Caco-2 (cell line): ENCODE measurements around the gene GMNN. TPM values are rescaled to one million over a fixed set of nuclear protein-coding genes. Genes with fewer than 3 reads are reported as not detected.

ENCODE experiments used
- BruUV-seq: library from RNA; stranded (reverse); fragments of 400-500 nt; replicated peaks from 2 replicates; lab custom pipeline; 2021; lab: Mats Ljungman, UMichigan
- CTCF ChIA-PET: fragments of 300-600 bp; sonication (Branson Sonifier 250); formaldehyde crosslinking; loops from one replicate; lab custom pipeline; 2022; ENCODE audit warnings: antibody characterized with exemption; lab: Charles Lee
- POLR2A ChIA-PET: fragments of 300-600 bp; sonication (Branson Sonifier 250); formaldehyde crosslinking; loops from one replicate; lab custom pipeline; 2022; ENCODE audit warnings: antibody characterized with exemption; lab: Charles Lee
- DNase-seq, 2 experiments: peaks; one replicate each; pipeline versions ENCODE4 v3.0.0 to v3.0.0-alpha.2; 2020 to 2022
- H3K27me3 ChIP-seq: replicated peaks from 2 replicates; pipeline ENCODE4 v1.6.0; 2011; ENCODE audit warnings: low read length; ENCODE audit not compliant: control insufficient read depth, insufficient read depth
- H3K36me3 ChIP-seq: 2 replicates; pipeline ENCODE4 v1.5.1; 2011; ENCODE audit warnings: low read length; ENCODE audit not compliant: control insufficient read depth, insufficient read depth
- H3K4me1 ChIP-seq: fragments of 250-450 bp; sonication (Bioruptor Pico); 2 replicates; pipeline ENCODE4 v1.5.1; 2020; ENCODE audit warnings: mild to moderate bottlenecking
- H3K4me3 ChIP-seq: 2 replicates; pipeline ENCODE4 v1.5.1; 2011; ENCODE audit warnings: low read depth, mild to moderate bottlenecking, control low read depth, low read length
- H3K9me3 ChIP-seq: fragments of 250-450 bp; sonication (Bioruptor Pico); 2 replicates; pipeline ENCODE4 v1.5.1; 2020; ENCODE audit warnings: mild to moderate bottlenecking, moderate library complexity
- H3K27ac Mint-ChIP-seq: one replicate; pipeline ENCODE4 v1.8.0; 2022; ENCODE audit warnings: mixed read lengths; ENCODE audit not compliant: unreplicated experiment
- H3K27me3 Mint-ChIP-seq: one replicate; pipeline ENCODE4 v1.8.0; 2022; ENCODE audit warnings: mixed read lengths; ENCODE audit not compliant: insufficient read depth, unreplicated experiment
- H3K36me3 Mint-ChIP-seq: one replicate; pipeline ENCODE4 v1.8.0; 2022; ENCODE audit warnings: mild to moderate bottlenecking, mixed read lengths; ENCODE audit not compliant: insufficient read depth, unreplicated experiment
- H3K4me1 Mint-ChIP-seq: one replicate; pipeline ENCODE4 v1.8.0; 2022; ENCODE audit warnings: low read depth, mixed read lengths; ENCODE audit not compliant: unreplicated experiment
- H3K4me3 Mint-ChIP-seq: one replicate; pipeline ENCODE4 v1.8.0; 2022; ENCODE audit warnings: mild to moderate bottlenecking, moderate library complexity, mixed read lengths; ENCODE audit not compliant: unreplicated experiment
- H3K9me3 Mint-ChIP-seq: one replicate; pipeline ENCODE4 v1.8.0; 2022; ENCODE audit warnings: mixed read lengths; ENCODE audit not compliant: unreplicated experiment
- intact Hi-C: fragments of 100-400 bp; cut with micrococcal nuclease; formaldehyde crosslinking; loops from one replicate; pipeline ENCODE4 v1.10.0; 2022; ENCODE audit not compliant: unreplicated experiment
- total RNA-seq: library from RNA; stranded (reverse); gene quantifications from 2 replicates; pipeline ENCODE4 v1.2.3, GENCODE V29; 2022
- TF ChIP-seq, protein P1 (sequence below), 2 experiments: fragments of 200-600 bp in 1 of 2; IDR thresholded peaks; 1 replicate in 1 of 2; 2 replicates in 1 of 2; pipeline versions ENCODE4 v1.5.1 to v1.8.0; 2011 to 2022; ENCODE audit warnings: antibody characterized with exemption in 1 of 2, control low read depth in 1 of 2, inconsistent platforms in 1 of 2, low read depth in 1 of 2, low read length in 1 of 2, mild to moderate bottlenecking in 1 of 2, moderate library complexity in 1 of 2; ENCODE audit not compliant: insufficient read depth in 1 of 2, severe bottlenecking in 1 of 2, unreplicated experiment in 1 of 2

Gene GMNN
- total RNA-seq, 1 experiment from 2014 or later, result 66.5 TPM

- H3K9me3 Mint-ChIP-seq, result no peaks in the 10 kb centered on the region
- DNase-seq, result no peak
- H3K4me1 ChIP-seq, result no peaks in the 10 kb centered on the region
- TF ChIP-seq, protein P1, sequence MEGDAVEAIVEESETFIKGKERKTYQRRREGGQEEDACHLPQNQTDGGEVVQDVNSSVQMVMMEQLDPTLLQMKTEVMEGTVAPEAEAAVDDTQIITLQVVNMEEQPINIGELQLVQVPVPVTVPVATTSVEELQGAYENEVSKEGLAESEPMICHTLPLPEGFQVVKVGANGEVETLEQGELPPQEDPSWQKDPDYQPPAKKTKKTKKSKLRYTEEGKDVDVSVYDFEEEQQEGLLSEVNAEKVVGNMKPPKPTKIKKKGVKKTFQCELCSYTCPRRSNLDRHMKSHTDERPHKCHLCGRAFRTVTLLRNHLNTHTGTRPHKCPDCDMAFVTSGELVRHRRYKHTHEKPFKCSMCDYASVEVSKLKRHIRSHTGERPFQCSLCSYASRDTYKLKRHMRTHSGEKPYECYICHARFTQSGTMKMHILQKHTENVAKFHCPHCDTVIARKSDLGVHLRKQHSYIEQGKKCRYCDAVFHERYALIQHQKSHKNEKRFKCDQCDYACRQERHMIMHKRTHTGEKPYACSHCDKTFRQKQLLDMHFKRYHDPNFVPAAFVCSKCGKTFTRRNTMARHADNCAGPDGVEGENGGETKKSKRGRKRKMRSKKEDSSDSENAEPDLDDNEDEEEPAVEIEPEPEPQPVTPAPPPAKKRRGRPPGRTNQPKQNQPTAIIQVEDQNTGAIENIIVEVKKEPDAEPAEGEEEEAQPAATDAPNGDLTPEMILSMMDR (IDR thresholded peaks at IDR 0.05; ENCODE audit: insufficient read depth in 1 of 2, low read depth in 1 of 2, low read length in 1 of 2, severe bottlenecking in 1 of 2, unreplicated experiment in 1 of 2), result no peak
- CTCF ChIA-PET, result no interaction called here
- H3K4me1 Mint-ChIP-seq, result no peaks in the 10 kb centered on the region
- POLR2A ChIA-PET, result no interaction called here
- no peaks in the 10 kb centered on the region for H3K9me3 ChIP-seq
- no peaks in the 10 kb centered on the region for H3K27me3 ChIP-seq
- no peak overlapping the region for H3K27ac Mint-ChIP-seq
- no peaks in the 10 kb centered on the region for H3K36me3 Mint-ChIP-seq
- H3K27me3 Mint-ChIP-seq, result no peaks in the 10 kb centered on the region
- H3K4me3 Mint-ChIP-seq, result no peak overlapping the region
- BruUV-seq, result no TSS peak
- no peak overlapping the region for H3K4me3 ChIP-seq
- no peaks in the 10 kb centered on the region for H3K36me3 ChIP-seq
- intact Hi-C loops, result no loop called here
Measured at GRCh38 chr6:24831771-24832716, 57.3 kb downstream of the GMNN start.

DNA sequence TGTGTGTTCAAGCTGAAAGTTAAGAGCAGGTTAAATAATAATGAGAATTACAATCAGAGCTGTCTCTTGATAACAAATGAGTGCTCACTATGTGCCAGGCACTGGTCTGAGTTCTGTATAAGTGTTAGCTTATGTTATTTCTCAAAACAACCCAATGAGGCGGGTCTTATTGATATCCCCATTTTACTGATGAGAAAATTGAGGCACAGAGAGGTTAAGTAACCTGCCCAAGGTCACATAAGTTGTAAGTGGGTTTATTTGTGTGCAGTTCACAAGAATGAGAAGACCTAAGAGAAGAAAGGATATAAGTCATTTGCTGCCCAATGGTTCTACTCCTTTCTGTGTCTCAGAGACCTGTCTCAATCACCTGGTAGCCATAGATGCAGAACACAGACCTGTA lies 58.1 kb downstream of the GMNN start:
- H3K9me3 ChIP-seq, result no peaks in the 10 kb centered on the region
- ChIA-PET CTCF (no interaction called here), POLR2A (no interaction called here)
- Mint-ChIP-seq H3K4me1 (no peaks in the 10 kb centered on the region), H3K4me3 (no peak overlapping the region), H3K36me3 (no peaks in the 10 kb centered on the region), H3K27me3 (no peaks in the 10 kb centered on the region), H3K9me3 (no peaks in the 10 kb centered on the region), H3K27ac (no peak overlapping the region)
- no peaks in the 10 kb centered on the region for H3K27me3 ChIP-seq
- BruUV-seq, result no TSS peak
- TF ChIP-seq, protein P1 (IDR thresholded peaks at IDR 0.05; ENCODE audit: insufficient read depth in 1 of 2, low read depth in 1 of 2, low read length in 1 of 2, severe bottlenecking in 1 of 2, unreplicated experiment in 1 of 2), result no peak
- no peaks in the 10 kb centered on the region for H3K36me3 ChIP-seq
- no peak overlapping the region for H3K4me3 ChIP-seq
- no peaks in the 10 kb centered on the region for H3K4me1 ChIP-seq
- intact Hi-C loops, result no loop called here
- no peak for DNase-seq

GRCh38 chr6:24833711-24834386 lies 59.1 kb downstream of the GMNN start:
- Mint-ChIP-seq H3K27me3 (peaks cover 2% of the 10 kb centered on the region), H3K4me3 (no peak overlapping the region), H3K9me3 (no peaks in the 10 kb centered on the region), H3K36me3 (no peaks in the 10 kb centered on the region), H3K4me1 (no peaks in the 10 kb centered on the region), H3K27ac (no peak overlapping the region)
- TF ChIP-seq, protein P1 (IDR thresholded peaks at IDR 0.05; ENCODE audit: insufficient read depth in 1 of 2, low read depth in 1 of 2, low read length in 1 of 2, severe bottlenecking in 1 of 2, unreplicated experiment in 1 of 2), result no peak
- no TSS peak for BruUV-seq
- Histone ChIP-seq H3K4me1 (no peaks in the 10 kb centered on the region), H3K9me3 (no peaks in the 10 kb centered on the region), H3K36me3 (no peaks in the 10 kb centered on the region), H3K27me3 (no peaks in the 10 kb centered on the region), H3K4me3 (no peak overlapping the region)
- ChIA-PET CTCF (no interaction called here), POLR2A (no interaction called here)
- DNase-seq, result no peak
- intact Hi-C loops, result no loop called here

Other genes starting within 250 kb of the GMNN start
- 0.11 and 0.16 TPM in 2 replicates for gene KIAA0319, start 128.7 kb upstream of the GMNN start, total RNA-seq
- gene TDP2, start 108.0 kb upstream of the GMNN start, total RNA-seq, result 46.7 and 47.2 TPM in 2 replicates
- gene ACOT13, start 107.9 kb upstream of the GMNN start, total RNA-seq, result 55.6 and 63.1 TPM in 2 replicates
- gene C6orf62, start 55.8 kb upstream of the GMNN start, total RNA-seq, result 74.2 and 75.3 TPM in 2 replicates
- gene ARMH2, start 24.0 kb downstream of the GMNN start, total RNA-seq, result not detected in 2 replicates
- 0.64 and 0.86 TPM in 2 replicates for gene RIPOR2, start 161.0 kb downstream of the GMNN start, total RNA-seq